Uterus (tissue), 4 donors: ENCODE results near the gene CHST3. TPM values are rescaled to one million over a fixed set of nuclear protein-coding genes. Genes with fewer than 3 reads are reported as not detected.

Source experiments
- DNase-seq, 2 donors: peaks; one replicate each; pipeline ENCODE4 v3.0.0-alpha.2; 2019 to 2020
- H3K27ac ChIP-seq, 2 donors: fragments of 200-600 bp; sonication (generic); 1 replicate in 1 of 2; 2 replicates in 1 of 2; pipeline ENCODE4 v1.5.1; 2016 to 2018
- H3K27me3 ChIP-seq, 2 donors: fragments of 200-600 bp; sonication (generic); one replicate each; pipeline ENCODE4 v1.5.1; 2018 to 2019; ENCODE audit warnings: control low read depth in 1 of 2
- H3K36me3 ChIP-seq, 2 donors: fragments of 200-600 bp; sonication (generic); one replicate each; pipeline ENCODE4 v1.5.1; 2019; ENCODE audit warnings: control low read depth in 1 of 2
- H3K4me1 ChIP-seq, 2 donors: fragments of 200-600 bp; sonication (generic); one replicate each; pipeline ENCODE4 v1.5.1; 2018 to 2019; ENCODE audit warnings: control low read depth in 1 of 2
- H3K4me3 ChIP-seq, 2 donors: fragments of 200-600 bp; sonication (generic); 1 replicate in 1 of 2; 2 replicates in 1 of 2; pipeline ENCODE4 v1.5.1; 2018 to 2019; ENCODE audit warnings: mild to moderate bottlenecking in 1 of 2
- H3K9me3 ChIP-seq, 2 donors: fragments of 200-600 bp; sonication (generic); one replicate each; pipeline ENCODE4 v1.5.1; 2019; ENCODE audit warnings: control low read depth in 1 of 2
- POLR2A ChIP-seq, 2 donors: fragments of 450-650 bp; IDR thresholded peaks; one replicate each; pipeline ENCODE4 v1.6.1; 2016; ENCODE audit warnings: antibody characterized with exemption in 2 of 2, mild to moderate bottlenecking in 1 of 2, moderate library complexity in 1 of 2
- intact Hi-C: fragments of 100-400 bp; cut with DNase I; formaldehyde crosslinking; loops from one replicate; pipeline ENCODE4 v1.15.1; 2023; ENCODE audit warnings: low total_unique reads
- total RNA-seq, 4 donors: library from RNA; depleted of rRNA in 3 of 4; stranded (reverse); fragments of >200 nt in 3 of 4; gene quantifications; one replicate each; pipeline versions ENCODE4 v1.1.0 to v1.2.4, GENCODE V29; 2014 to 2023
- TF ChIP-seq, protein P1 (sequence below), 4 experiments: fragments of 200-600 bp in 2 of 4; fragments of 450-650 bp in 2 of 4; sonication (generic) in 2 of 4; IDR thresholded peaks; one replicate each; pipeline ENCODE4 v1.5.1; 2016 to 2019; ENCODE audit warnings: antibody characterized with exemption in 4 of 4, mild to moderate bottlenecking in 2 of 4, moderate library complexity in 1 of 4
- donor health status: DM: yes; HTN: yes; CAD: no.

Gene CHST3
- total RNA-seq, 4 donors from 2014 or later = 12.3 to 44.7 (median 28.1) TPM

DNA sequence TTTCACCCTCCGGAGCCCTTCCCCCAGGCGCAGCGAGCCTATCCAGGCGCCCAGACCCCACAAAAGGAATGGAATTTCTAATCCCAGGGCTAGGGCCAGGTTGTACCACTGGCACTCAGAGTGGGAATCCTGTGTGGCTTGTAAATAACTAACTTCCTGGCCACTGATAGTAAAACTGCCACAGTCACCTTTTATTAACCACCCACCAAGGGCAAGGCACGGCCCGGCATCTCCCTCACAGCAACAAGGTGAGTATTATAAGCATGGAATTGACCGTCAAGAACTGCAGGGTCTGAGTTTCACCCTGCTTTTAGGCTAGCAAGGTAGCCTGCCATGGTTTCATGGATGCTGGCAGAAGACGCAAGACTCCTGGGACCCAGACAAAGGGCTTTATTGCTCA lies 73.1 kb downstream of the CHST3 start:
- Histone ChIP-seq H3K36me3 (no peaks in the 10 kb centered on the region), H3K27ac (peak overlapping the region; percentile 14 to 64), H3K9me3 (no peaks in the 10 kb centered on the region), H3K27me3 (no peaks in the 10 kb centered on the region), H3K4me3 (no peak overlapping the region), H3K4me1 (peaks cover 0 to 2% of the 10 kb centered on the region in 2 donors)
- TF ChIP-seq POLR2A (IDR thresholded peaks at IDR 0.05) = no peak
- TF ChIP-seq, protein P1, sequence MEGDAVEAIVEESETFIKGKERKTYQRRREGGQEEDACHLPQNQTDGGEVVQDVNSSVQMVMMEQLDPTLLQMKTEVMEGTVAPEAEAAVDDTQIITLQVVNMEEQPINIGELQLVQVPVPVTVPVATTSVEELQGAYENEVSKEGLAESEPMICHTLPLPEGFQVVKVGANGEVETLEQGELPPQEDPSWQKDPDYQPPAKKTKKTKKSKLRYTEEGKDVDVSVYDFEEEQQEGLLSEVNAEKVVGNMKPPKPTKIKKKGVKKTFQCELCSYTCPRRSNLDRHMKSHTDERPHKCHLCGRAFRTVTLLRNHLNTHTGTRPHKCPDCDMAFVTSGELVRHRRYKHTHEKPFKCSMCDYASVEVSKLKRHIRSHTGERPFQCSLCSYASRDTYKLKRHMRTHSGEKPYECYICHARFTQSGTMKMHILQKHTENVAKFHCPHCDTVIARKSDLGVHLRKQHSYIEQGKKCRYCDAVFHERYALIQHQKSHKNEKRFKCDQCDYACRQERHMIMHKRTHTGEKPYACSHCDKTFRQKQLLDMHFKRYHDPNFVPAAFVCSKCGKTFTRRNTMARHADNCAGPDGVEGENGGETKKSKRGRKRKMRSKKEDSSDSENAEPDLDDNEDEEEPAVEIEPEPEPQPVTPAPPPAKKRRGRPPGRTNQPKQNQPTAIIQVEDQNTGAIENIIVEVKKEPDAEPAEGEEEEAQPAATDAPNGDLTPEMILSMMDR (IDR thresholded peaks at IDR 0.05) = no peak
- DNase-seq = no peak
- intact Hi-C loops = no loop called here

DNA sequence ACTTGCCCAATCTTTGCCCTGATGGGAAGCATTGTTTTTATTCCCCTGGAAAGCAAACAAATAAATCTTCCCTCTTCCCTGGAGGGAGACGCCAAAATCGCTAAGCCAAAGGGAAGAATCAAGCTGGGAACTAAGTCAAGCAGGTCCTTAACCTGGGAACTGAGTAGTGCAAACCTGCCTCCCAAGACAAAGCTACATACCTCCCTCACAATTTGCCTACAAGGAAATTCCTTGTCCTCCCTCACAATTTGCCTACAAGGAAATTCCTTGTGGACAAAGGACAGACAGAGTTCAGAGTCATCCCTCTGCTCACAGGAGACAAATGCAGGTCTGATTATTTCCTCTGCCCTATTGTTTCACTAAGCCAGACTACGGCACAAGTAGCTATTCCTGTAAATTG lies 73.6 kb downstream of the CHST3 start:
- no peaks in the 10 kb centered on the region for H3K27me3 ChIP-seq
- DNase-seq = no peak
- no peaks in the 10 kb centered on the region for H3K4me1 ChIP-seq
- intact Hi-C loops = no loop called here
- no peak overlapping the region for H3K4me3 ChIP-seq
- no peaks in the 10 kb centered on the region for H3K9me3 ChIP-seq
- peak overlapping the region; percentile 14 to 64 for H3K27ac ChIP-seq
- TF ChIP-seq, protein P1 (IDR thresholded peaks at IDR 0.05) = no peak
- TF ChIP-seq POLR2A (IDR thresholded peaks at IDR 0.05) = no peak
- no peaks in the 10 kb centered on the region for H3K36me3 ChIP-seq

DNA sequence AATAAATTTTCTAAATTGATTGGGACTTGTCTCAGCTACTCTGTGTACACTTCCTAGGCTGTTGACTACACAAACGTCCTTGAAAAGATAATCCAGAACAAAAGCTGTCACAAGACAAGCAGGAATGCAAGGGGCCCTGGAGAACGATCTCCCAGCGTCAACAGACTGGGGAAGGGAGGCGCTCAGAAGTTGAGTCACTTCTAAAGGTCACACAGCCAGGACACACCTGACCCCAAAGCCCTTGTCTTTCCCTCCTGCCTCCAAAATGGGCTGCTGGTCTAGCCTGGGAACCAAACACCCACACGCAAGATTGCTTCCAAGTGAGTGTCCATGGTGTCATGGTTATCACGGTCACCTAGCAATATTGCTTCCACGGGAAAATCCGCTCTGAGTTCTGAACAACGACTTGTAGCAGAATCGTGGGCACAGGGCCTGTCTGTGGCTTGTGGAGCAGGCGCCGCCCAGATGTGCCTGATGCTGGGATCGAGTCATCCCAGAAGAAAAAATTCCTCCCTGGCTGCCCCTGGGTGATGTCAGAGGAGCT lies 74.3 kb downstream of the CHST3 start:
- H3K27me3 ChIP-seq = no peaks in the 10 kb centered on the region
- H3K9me3 ChIP-seq = no peaks in the 10 kb centered on the region
- no peaks in the 10 kb centered on the region for H3K36me3 ChIP-seq
- no peak overlapping the region for H3K4me3 ChIP-seq
- intact Hi-C loops = no loop called here
- no peak for DNase-seq
- TF ChIP-seq POLR2A (IDR thresholded peaks at IDR 0.05) = no peak
- TF ChIP-seq, protein P1 (IDR thresholded peaks at IDR 0.05) = no peak
- H3K27ac ChIP-seq = peak overlapping the region in 1 of 2 donors; percentile 64
- no peaks in the 10 kb centered on the region for H3K4me1 ChIP-seq

DNA sequence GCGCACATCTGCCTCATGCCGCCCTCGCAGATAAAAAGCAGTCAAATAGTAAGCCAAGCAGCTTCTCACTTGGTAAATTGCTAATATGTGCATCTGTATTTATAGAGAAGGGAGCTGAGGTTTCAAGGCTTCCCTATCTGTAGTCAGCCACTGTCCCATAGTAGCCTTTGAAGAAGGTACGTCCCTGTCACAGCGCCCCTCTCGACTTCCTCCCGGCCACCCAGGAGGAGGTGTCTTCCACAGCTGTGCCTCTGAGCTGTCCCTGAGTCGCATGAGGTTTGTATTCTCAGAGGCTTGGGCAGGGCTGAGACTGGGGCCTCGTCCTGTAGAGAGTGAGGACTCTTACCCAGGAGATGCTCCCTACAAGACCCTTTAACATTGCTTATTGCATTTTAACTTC lies 75.2 kb downstream of the CHST3 start:
- Histone ChIP-seq H3K27ac (no peak overlapping the region), H3K9me3 (no peaks in the 10 kb centered on the region), H3K4me1 (no peaks in the 10 kb centered on the region), H3K27me3 (no peaks in the 10 kb centered on the region), H3K4me3 (no peak overlapping the region), H3K36me3 (no peaks in the 10 kb centered on the region)
- DNase-seq = no peak
- TF ChIP-seq POLR2A (IDR thresholded peaks at IDR 0.05) = no peak
- TF ChIP-seq, protein P1 (IDR thresholded peaks at IDR 0.05) = no peak
- intact Hi-C loops = no loop called here

DNA sequence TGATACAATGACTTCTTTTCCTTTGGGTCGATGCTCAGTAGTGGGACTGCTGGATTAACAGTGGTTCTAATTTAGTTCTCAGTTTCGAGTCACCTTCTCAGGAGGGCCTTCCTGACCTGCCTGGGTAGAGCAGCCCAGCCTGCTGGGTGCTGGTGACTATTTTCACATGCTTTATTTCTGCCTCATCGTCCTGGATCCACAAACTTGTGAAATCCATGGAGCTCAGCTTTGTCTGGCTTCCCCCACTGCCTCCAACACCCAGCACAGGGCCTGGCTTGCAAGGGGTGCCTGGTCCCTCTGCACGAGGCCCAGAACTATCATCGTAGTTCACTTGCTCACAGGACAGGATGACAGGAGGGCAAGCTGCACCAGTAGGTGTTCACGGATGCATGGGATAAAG lies 77.3 kb downstream of the CHST3 start:
- Histone ChIP-seq H3K27ac (no peak overlapping the region), H3K36me3 (no peaks in the 10 kb centered on the region), H3K9me3 (no peaks in the 10 kb centered on the region), H3K27me3 (no peaks in the 10 kb centered on the region), H3K4me3 (no peak overlapping the region), H3K4me1 (no peaks in the 10 kb centered on the region)
- no peak for DNase-seq
- no peak for TF ChIP-seq POLR2A (IDR thresholded peaks at IDR 0.05)
- TF ChIP-seq, protein P1 (IDR thresholded peaks at IDR 0.05) = no peak
- intact Hi-C loops = loop anchor here (10.0 kb wide), 1 partner anchor 147 kb away; no protein-coding TSS in a partner anchor
